Stimulated activated CD4-positive, alpha-beta T cell treated with anti-CD3 and anti-CD28 coated beads, Interleukin-1b, Interleukin-23, amount 100 ng/mL, for 1 hour (primary cell): ENCODE measurements around the gene CORO6.

ENCODE experiments used
- DNase-seq, 2 donors: peaks; one replicate each; pipeline ENCODE4 v3.0.0-alpha.2; 2020; ENCODE audit warnings: low read depth in 2 of 2

The CORO6 gene

DNA sequence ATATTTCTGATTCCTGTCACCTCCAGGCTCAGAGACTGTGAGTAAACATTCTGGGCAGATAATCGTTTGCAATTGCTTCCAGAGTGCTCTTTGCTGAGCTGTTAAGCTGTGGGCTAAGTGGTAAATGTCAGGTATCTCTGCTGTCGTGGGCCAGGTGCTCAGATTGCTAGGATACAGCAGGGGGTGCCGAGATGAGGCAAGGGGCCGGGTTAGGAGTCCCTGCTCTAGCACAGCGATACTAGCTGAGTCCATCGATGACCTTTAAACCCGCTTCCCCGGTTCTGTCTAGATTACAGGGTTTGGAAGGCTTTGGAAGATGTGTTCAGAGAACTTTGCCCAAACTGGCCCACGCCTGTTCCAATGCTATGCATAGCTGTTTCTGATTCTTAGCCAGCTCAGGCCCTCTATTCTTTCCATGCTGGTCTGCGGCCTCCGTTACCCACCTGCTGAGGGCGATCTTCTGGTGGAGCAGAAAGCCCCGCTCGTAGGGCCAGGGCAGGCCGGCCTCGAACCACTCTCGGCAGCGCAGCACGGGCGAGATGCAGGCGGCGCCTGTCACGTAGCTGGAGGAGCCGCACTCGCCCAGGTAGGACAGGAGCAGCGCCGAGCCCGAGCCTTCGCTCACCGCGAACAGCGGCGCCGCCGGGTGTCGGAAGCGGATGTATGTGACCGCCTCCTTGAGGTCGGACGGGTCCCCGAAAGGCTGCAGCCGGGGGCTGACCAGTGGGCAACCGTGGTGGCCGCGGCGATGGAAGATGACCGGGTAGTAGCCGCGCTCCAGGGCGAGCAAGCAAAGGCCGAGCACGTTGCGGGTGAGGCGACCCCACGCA lies 56.9 kb downstream of the CORO6 start:
- DNase-seq: no peak
